Right lung (tissue), 5 donors: ENCODE results near the gene GARNL3. TPM values are rescaled to one million over a fixed set of nuclear protein-coding genes. Genes with fewer than 3 reads are reported as not detected.

Experiments
- DNase-seq, 2 donors: peaks; one replicate each; pipeline ENCODE4 v3.0.0-alpha.2; 2013
- polyA plus RNA-seq, 5 donors: library from polyadenylated mRNA; unstranded; fragments of 120-200 nt; gene quantifications; one replicate each; pipeline versions ENCODE4 v1.2.1 to v1.2.3, GENCODE V29; 2013; ENCODE audit warnings: inconsistent platforms in 1 of 5, low replicate concordance in 1 of 5; ENCODE audit not compliant: insufficient read length in 5 of 5, insufficient read depth in 1 of 5

Gene GARNL3
- polyA plus RNA-seq, 5 donors: 28.3 to 38.1 (median 32.5) TPM

- DNase-seq: no peak
Observed at GRCh38 chr9:127384016-127384730, 119.6 kb downstream of the GARNL3 start.

GRCh38 chr9:127384901-127385300 lies 120.3 kb downstream of the GARNL3 start:
- DNase-seq: no peak

- no peak for DNase-seq
Observed at GRCh38 chr9:127386249-127386648, 121.7 kb downstream of the GARNL3 start.

GRCh38 chr9:127386981-127387380 lies 122.4 kb downstream of the GARNL3 start:
- no peak for DNase-seq

DNA sequence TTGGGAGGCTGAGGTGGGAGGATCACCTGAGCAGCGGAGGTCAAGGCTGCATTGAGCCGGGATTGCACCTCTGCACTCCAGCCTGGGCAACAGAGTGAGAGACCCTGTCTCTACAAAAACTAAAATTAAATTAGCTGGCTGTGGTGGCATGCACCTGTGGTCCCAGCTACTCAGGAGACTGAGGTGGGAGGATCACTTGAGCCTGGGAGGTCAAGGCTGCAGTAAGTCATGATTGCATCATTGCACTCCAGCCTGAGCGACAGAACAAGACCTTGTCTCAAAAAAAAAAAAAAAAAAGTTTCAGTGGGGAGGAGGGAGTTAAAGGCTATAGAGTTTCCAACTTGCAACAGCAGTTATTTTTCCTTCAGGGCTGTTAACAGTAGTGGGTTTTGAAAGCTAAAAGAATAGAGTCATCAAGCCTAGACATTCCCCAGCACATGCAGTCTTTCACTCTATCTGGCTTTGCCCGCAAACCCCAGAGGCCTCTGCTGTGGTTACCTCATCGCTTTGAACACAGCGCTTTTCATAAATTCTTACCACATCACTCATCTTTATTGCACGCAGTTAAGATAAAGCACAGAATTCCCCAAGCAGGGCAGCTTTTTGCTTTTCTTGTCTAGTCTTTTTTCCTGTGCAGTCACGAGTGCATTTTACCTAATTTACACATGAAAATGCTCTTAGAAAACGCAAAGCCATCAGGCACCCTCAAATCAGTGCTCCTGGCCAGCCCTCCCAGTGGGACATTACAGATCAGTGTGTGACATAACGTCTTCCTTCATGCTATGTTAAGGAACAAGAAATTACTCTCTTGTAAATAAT lies 123.7 kb downstream of the GARNL3 start:
- DNase-seq: peak; percentile 24 to 52

DNA sequence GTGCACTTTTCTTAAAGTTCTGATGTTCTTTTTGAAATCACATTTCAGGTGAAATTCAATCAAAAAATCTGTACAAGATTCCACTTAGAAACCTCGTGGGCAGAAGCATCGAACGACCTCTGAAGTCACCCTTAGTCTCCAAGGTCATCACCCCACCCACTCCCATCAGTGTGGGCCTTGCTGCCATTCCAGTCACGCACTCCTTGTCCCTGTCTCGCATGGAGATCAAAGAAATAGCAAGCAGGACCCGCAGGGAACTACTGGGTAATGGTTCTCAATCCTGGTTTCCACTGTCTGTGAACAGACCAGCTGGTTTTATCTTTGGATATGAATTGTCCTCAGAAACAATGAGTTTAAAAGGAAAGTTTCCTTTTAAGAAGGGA lies 124.3 kb downstream of the GARNL3 start:
- DNase-seq: no peak

- no peak for DNase-seq
Observed at GRCh38 chr9:127389381-127390247, 125.0 kb downstream of the GARNL3 start.

DNA sequence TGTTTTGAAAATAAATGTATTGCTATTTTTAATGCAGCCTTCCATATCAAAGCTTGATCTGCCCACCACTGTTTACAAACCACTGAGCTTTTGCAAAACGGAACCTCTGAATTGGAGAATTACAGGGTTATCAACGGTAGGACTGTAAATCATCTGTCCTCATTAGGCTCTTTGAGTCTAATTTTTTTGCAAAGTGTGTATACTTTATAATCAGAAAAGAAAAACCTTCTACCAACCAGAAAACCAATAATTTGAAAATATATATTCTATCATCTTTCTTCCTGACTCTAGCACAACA lies 125.6 kb downstream of the GARNL3 start:
- no peak for DNase-seq

DNA sequence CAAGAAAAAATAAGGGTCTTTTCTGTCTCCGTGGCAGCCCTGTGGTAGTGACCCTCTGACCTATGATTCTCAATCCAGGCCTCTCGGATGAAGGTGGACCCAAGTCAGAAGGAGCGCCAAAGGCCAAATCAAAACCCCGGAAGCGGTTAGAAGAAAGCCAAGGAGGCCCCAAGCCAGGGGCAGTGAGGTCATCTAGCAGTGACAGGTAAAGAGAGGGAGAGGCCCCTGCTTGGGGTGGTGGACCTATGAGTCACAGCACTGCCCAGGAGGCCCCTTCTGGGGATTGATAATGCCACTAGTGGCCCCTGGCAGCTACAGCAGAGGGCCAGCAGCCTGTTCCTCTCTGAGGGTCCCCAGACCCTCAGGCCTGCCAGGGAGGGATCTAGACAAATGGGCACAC lies 126.0 kb downstream of the GARNL3 start:
- DNase-seq: no peak

DNA sequence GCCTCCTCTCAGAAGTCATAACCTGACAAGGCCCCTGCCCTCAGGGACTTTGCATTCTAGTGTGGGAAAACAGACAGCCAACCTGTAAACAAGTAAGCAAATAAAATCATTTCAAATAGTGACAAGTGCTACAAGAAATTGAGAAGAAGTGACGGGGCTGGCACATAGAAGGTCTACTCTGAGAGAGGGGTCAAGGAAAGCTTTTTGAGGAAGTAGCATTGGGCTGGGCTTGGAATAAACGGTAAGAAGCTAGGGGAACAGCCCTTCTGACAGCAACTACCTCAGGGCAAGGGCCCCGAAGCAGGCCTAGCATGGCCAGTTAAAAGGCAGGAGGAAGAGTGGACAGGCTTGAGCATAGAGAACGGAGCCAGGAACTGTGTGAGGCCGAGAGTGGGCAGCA lies 127.6 kb downstream of the GARNL3 start:
- DNase-seq: no peak

DNA sequence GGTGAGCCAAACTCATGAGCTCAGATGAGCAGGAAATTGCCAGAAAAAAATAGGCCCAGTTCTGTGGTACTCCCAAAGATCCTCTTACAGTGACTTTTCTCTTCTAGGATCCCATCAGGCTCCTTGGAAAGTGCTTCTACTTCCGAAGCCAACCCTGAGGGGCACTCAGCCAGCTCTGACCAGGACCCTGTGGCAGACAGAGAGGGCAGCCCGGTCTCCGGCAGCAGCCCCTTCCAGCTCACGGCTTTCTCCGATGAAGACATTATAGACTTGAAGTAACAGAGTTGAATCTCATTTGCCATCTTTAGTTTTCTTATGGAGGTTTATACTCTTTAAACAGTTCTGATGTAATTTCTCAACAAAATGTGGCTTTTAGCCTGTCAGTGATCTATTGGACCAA lies 128.4 kb downstream of the GARNL3 start:
- no peak for DNase-seq

DNA sequence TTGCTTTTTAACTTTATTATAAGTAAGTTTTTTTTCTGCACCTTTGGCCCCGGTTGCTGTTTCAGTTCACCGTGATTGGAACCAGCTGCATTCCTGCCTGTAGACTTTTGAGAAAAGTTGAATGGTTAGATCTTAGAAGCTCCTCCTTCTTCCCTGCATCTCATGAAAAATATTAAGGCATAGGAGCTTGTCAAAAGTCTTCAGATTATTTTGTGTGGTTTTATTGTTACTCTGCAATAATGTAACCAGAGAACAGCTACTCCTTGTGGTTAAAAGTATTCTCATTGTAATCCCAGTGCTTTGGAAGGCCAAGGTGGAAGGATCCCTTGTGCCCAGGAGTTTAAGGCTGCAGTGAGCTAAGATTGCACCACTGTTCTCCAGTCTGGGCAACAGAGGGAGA lies 129.1 kb downstream of the GARNL3 start:
- DNase-seq: no peak

DNA sequence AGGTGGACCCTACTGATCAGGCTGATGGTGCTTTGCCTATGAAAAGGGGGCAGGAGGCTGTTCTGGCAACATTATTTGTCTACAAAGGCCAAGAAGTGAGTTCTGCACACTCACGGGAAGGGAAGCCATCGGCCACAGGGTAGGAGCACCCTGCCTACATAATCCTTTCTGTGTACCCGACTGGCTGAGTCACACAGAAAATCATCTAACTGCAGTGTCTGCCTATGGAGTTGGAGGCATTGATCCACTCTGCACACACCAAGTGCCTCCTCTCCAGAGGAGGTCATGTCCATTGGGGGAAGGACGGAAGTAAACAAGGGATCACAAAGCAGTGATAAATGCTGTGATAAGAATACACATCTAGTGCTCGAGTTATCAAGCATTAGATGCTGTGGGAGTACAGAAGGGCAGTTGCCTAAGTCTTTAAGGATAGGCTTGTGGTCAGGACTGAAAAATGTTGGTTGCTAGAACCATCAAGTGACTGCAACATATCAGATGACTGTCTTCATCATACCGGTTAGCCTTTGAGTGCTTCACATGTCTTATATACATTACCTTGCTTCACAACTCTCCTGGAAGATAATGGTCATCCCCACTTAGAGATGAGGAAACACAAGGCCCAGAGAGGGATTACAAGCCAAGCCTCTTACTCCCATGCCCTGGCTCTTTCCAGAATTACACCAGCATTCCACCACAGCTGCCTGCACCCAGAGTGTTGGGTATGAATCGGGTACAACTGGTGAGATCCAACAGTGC lies 131.1 kb downstream of the GARNL3 start:
- DNase-seq: no peak

DNA sequence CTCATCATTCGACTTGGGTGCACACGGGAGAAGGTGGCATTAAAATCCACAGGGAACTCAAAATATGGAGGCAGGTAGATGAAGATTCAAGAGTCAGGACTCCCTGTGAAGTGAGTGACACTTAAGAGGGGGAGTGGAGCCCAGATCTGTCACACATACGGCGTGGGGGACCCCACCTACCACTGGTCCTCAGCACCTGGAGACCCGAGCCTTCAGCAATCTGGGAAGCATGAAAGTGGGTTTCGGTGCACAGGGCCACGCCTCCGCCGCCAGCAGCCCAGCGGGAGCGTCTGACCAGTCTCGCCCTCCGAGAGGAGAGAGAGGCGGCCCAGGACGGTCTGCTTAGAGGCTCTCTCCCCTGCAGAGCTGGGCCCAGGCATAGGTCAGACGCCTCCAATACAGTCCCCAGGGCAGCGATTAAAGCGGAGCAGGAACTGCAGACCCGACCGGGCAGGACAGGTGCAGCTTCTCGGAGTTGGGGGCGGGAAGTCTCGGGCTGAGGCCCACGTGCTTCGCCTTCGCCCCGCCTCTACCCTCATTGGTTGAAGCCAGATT lies 131.8 kb downstream of the GARNL3 start:
- DNase-seq: no peak

GRCh38 chr9:127396808-127397645 lies 132.5 kb downstream of the GARNL3 start, which contains the start of gene SLC2A8:
SLC2A8 (plus strand) TSS chr9:127397169; CDS start chr9:127397231, 62 bp downstream.
- peak; percentile 99 for DNase-seq

- peak; percentile 46 to 50 for DNase-seq
Observed at GRCh38 chr9:127397646-127398274, 133.2 kb downstream of the GARNL3 start.

DNA sequence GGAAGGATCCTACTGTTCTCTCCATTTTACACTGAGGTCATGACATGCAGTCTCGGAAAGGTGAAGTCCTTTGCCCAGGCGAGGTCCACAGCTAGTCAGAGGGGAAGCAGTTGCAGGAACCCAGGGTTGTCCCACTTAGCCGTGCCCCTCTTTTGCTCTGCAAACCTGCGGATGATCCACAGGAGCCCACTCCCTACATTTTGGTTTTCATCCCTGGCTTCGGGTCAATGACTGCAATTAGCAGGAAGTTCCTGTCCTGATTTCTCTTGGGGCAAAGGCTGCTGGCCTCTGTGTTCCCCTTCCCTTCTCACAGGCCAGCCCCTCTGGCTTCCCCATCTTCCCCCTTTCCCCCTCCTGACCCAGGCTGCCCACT lies 133.7 kb downstream of the GARNL3 start:
- DNase-seq: no peak

DNA sequence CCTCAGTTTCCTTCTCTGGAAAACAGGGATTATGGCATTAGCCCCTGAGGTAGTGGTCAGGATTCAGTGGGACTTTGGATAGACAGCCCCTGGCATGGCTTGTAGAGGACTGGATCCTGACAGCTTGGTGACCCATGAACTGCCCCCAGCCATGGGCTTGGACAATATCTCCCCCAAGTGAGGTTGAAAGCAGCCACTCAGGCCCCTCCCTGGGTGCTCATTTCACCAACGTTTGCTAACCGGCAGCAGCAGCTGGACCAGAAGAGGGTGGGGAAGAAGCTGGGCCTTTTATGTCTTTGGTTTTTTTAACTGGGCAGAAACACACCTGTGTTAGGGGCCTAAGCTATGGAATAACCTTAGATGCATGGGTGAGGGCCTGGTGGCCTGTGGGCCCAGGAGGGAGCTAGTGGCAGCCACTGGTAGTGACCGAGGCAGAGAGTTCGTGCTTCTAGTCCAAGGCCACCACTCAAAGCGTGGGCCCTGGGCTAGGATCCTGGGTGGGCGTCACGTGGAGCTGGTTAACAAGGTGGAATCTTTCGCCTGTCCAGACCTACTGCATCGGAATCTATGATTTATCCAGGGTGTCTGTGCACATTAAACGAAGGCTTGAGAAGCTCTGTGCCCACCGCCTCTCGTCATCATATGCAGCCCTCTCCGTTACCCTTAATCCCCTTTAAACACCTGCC lies 134.3 kb downstream of the GARNL3 start:
- DNase-seq: no peak

DNA sequence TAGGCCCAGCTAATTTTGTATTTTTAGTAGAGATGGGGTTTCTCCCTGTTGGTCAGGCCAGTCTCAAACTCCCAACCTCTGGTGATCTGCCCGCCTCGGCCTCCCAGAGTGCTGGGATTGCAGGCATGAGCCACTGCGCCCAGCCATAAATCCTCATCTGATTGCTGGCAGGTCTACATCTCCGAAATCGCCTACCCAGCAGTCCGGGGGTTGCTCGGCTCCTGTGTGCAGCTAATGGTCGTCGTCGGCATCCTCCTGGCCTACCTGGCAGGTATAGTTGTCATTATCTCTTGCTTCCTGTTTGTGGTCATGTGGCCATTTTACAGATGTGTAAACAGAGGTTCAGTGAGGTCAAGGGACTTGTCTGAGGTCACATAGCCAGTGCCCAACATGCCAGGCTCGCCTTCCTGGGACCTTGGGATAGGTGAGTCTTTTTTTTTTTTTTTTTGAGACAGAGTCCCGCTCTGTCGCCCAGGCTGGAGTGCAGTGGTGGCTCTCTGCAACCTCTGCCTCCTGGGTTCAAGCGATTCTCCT lies 135.2 kb downstream of the GARNL3 start:
- no peak for DNase-seq
